ENCODE data around the gene WIPF2.
"Not testable (repeated sequence)": the region's sequence is repeated elsewhere in the genome, so short reads cannot be mapped to it uniquely, and the experiment has no call there.

The WIPF2 gene

GRCh38 chr17:40293363-40293762, 74.3 kb downstream of the WIPF2 start:
- in situ Hi-C loops (cut with HindIII; ENCODE audit: low sequenced_read_pairs) = no loop called here

DNA sequence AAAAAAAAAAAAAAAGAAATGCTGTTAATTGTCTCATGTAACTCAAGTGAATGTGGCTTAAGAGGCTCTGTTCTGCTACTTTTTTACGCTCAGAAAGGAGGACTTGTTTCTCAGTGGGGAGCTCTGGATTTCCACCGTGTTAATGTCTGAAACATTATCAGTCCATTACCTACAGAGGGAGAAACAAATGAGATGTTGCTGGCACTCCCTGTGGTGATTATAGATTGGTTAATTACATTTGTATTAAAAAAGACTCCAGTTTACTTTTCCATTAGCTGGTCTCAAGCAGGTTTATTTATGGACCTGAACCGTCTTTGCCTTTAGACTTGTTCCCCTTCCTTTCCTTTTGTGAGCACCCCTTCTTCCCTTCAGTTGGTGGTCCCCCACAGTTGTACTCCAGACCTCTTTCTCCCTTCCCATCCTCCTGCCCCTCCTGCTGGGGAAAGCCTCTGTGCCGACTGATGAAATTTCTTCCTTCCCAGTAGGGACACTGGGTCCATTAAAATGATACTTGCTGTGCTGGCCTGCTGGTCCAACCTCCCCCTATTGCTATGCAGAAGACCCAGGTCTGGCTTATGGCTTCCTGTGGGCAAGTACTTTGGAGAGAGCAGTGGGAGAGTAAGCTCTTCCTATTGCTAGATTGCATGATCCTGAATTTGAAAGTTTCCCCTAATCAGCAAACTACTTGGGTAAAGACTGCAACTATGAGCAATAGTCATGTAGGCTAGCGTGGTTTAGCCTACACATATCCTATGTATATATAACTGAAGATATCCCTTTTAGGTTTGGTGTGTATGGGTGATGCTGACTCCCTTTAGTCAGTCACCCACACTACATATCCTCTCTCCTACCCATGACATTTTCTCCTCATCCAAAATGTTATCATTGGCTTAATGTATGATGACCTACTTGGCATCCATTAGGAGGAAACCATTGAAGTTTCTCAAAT, 76.7 kb downstream of the WIPF2 start:
- in situ Hi-C loops (cut with HindIII; ENCODE audit: low sequenced_read_pairs) = no loop called here

GRCh38 chr17:40297511-40297910, 78.4 kb downstream of the WIPF2 start:
- in situ Hi-C loops (cut with HindIII; ENCODE audit: low sequenced_read_pairs) = no loop called here

GRCh38 chr17:40298726-40299125, 79.6 kb downstream of the WIPF2 start:
- in situ Hi-C loops (cut with HindIII; ENCODE audit: low sequenced_read_pairs) = no loop called here

GRCh38 chr17:40299159-40299757, 80.2 kb downstream of the WIPF2 start:
- in situ Hi-C loops (cut with HindIII; ENCODE audit: low sequenced_read_pairs) = not testable (repeated sequence)

- in situ Hi-C loops (cut with HindIII; ENCODE audit: low sequenced_read_pairs) = loop anchor here (10.0 to 25.0 kb wide), 4 partner anchors 107 to 314 kb away; partner anchors contain the start of genes MED24, PSMD3, THRA and TOP2A
Measured at GRCh38 chr17:40301315-40301714, 82.2 kb downstream of the WIPF2 start.

- in situ Hi-C loops (cut with HindIII; ENCODE audit: low sequenced_read_pairs) = loop anchor here (10.0 to 25.0 kb wide), 4 partner anchors 108 to 316 kb away; partner anchors contain the start of genes MED24, PSMD3, THRA and TOP2A
Measured at GRCh38 chr17:40303009-40303657, 84.0 kb downstream of the WIPF2 start.

- in situ Hi-C loops (cut with HindIII; ENCODE audit: low sequenced_read_pairs) = loop anchor here (10.0 to 25.0 kb wide), 4 partner anchors 109 to 317 kb away; partner anchors contain the start of genes MED24, PSMD3, THRA and TOP2A
Measured at GRCh38 chr17:40303708-40304551, 84.8 kb downstream of the WIPF2 start.

DNA sequence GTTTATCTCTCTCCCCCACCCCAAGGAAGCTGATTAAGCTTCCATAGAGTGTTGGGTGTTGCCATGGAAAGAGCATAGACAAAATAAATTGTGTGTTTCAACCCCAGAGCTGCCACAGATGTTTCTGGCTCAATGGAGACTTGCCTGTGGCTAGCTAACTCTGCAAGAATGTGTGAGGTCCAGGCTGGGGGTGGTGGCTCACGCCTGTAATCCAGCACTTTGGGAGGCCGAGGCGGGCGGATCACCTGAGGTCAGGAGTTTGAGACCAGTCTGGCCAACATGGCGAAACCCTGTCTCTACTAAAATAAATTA, 85.4 kb downstream of the WIPF2 start:
- in situ Hi-C loops (cut with HindIII; ENCODE audit: low sequenced_read_pairs) = loop anchor here (10.0 to 25.0 kb wide), 4 partner anchors 110 to 317 kb away; partner anchors contain the start of genes MED24, PSMD3, THRA and TOP2A

GRCh38 chr17:40304866-40305265, 85.8 kb downstream of the WIPF2 start:
- in situ Hi-C loops (cut with HindIII; ENCODE audit: low sequenced_read_pairs) = loop anchor here (10.0 to 25.0 kb wide), 4 partner anchors 110 to 318 kb away; partner anchors contain the start of genes MED24, PSMD3, THRA and TOP2A

GRCh38 chr17:40306395-40306794, 87.3 kb downstream of the WIPF2 start:
- in situ Hi-C loops (cut with HindIII; ENCODE audit: low sequenced_read_pairs) = loop anchor here (10.0 to 25.0 kb wide), 4 partner anchors 108 to 319 kb away; partner anchors contain the start of genes MED24, PSMD3, THRA and TOP2A

DNA sequence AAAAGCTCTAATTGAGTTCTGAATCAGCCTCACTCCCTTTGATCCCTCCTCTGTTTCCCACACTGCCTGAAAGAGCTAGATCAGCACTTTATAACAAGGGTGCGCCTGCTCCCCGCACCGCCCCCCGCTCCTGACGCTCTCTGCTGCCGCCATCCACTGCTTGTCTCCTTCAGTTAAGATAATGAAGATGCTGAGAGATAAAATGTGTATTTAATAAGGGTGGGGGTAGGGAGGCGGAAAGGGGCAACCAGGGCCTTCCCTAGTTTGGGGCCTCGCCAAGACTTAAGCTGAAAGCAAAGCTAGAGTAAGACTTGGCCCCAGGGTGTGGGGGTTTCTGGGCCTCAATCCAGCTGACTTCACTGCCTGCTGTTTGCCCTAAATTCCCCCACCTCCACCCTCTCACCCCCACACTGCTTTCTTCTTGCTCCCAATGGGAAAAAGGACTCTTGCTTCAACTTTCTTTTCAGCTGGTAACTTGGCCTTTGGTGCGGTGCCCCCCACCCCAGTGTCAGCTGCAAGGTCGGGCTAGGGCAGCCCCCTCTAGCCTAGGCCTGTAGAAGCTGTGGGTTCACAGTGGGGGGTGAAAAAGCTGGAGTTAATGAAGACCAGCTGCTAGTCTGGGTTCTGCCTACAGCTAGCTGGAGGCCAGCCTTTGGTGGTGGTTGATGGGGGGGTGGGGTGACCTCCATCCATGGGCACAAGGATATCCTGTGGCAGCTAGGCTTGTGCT, 88.1 kb downstream of the WIPF2 start:
- in situ Hi-C loops (cut with HindIII; ENCODE audit: low sequenced_read_pairs) = loop anchor here (10.0 to 25.0 kb wide), 4 partner anchors 108 to 320 kb away; partner anchors contain the start of genes MED24, PSMD3, THRA and TOP2A

DNA sequence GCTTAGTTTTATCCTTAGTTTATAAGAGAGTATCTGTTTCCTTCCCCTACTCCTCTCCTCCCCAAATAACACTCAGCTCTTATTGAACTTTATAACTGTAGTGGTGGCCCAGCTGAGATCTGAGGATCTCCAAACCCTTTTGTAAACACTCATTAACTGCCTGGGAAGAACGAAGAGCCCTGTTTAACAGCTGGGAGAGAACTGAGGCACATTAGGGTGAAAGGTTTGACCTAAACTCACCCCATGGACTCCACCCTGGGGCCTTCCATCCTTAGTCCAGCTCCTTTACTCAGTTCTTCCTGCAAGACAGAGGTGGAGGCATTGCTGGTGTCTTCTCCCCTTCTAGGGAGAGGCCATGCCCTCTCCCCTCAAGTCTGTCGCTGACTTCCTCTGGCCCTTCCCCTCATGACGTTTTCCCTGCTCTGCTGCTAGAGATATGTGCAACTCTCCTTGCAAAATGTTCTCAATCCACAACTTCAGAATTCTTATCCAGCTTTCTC, 88.7 kb downstream of the WIPF2 start:
- in situ Hi-C loops (cut with HindIII; ENCODE audit: low sequenced_read_pairs) = loop anchor here (10.0 to 25.0 kb wide), 4 partner anchors 107 to 320 kb away; partner anchors contain the start of genes MED24, PSMD3, THRA and TOP2A

DNA sequence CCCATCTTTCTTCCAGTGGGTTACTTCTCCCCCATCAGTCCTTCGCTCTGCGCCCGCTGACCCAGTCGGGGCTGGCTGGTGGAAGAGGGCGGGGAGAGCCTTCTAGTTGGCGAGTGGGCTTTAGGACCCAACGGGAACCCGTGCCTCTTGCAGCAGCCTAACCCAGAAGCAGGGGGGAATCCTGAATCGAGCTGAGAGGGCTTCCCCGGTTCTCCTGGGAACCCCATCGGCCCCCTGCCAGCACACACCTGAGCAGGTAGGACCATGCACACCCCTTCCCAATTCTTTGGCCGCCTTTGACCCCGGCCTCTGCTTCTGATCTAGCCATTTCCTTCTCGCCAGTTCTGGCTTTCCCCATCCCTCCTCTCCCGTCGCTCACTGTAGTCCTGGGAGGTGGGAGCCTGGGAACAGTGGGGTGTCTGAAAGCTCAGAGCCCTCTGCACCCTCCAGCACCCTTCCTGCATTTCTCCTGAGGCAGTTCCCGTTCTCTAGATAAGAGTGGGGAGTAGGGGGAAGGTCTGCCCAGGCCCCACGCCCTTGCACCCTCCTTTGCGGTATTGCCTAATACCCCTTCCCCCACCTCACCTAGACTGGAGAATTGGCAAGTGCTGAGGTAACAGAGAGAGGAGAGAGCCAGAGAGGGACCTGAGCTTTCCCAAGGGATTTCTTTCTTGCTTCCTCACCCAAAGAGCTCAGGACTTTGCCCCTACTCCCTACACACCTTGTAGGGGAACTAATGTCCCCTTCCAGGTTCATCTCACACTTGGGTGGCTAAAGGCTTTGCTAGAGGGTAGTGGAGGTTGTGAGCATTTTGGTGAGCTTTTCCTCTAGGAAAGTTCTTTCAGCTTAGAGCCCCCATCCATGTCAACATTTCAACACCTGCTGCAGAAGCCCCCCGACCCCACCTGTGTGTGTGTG, 90.2 kb downstream of the WIPF2 start, which contains the start of gene RARA:
RARA (plus strand) TSS at position 150 of the 918 bp plus-strand sequence. CDS start 22,039 bp downstream, outside the sequence.
- in situ Hi-C loops (cut with HindIII; ENCODE audit: low sequenced_read_pairs) = loop anchor here (10.0 to 25.0 kb wide), 4 partner anchors 106 to 322 kb away; partner anchors contain the start of genes MED24, PSMD3, THRA and TOP2A

- in situ Hi-C loops (cut with HindIII; ENCODE audit: low sequenced_read_pairs) = loop anchor here (10.0 to 25.0 kb wide), 4 partner anchors 105 to 323 kb away; partner anchors contain the start of genes MED24, PSMD3, THRA and TOP2A
Measured at GRCh38 chr17:40309949-40310510, 90.9 kb downstream of the WIPF2 start.

DNA sequence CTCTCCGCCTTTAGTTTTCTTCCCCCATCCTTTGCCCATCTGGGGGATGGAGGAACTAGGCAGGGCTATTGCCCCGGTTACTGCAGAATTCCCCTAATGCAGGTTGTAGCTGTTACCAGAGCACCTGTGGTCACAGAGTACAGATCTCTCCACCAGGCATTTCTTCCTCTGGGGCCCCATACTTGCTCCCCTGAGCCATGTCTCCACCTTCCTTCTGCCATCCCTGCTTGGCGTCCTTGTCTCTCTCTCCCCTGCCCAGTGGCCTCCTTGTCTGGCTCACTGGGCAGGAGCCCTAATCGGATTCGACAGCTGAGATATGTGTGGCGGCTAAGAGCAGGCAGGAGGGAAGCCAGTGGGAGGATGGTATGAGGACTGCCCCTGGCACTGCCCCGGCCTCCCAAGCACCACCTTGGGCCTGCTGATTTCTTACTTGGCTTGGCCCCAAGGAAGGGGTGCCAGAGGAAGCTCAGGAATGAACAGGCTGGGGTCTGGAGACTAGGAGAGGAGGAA, 91.8 kb downstream of the WIPF2 start:
- in situ Hi-C loops (cut with HindIII; ENCODE audit: low sequenced_read_pairs) = loop anchor here (25.0 kb wide), 2 partner anchors 249 to 324 kb away; partner anchors contain the start of genes MED24, PSMD3 and THRA

- in situ Hi-C loops (cut with HindIII; ENCODE audit: low sequenced_read_pairs) = loop anchor here (25.0 kb wide), 2 partner anchors 249 to 324 kb away; partner anchors contain the start of genes MED24, PSMD3 and THRA
Measured at GRCh38 chr17:40311575-40311974, 92.5 kb downstream of the WIPF2 start.
